GM23338 (cell line): ENCODE data around the gene SLX9. TPM values are rescaled to one million over a fixed set of nuclear protein-coding genes. Genes with fewer than 3 reads are reported as not detected.

Experiments used
- ATAC-seq: fragments of 200-7000 bp; cut with Tn5 transposase; 3 replicates; pipeline ENCODE4 v1.9.1; 2020
- DNase-seq: peaks from one replicate; pipeline ENCODE4 v3.0.0-alpha.2; 2015; ENCODE audit warnings: low spot score
- H2AFZ ChIP-seq: fragments of 200-600 bp; sonication (generic); 2 replicates; pipeline ENCODE4 v1.8.0; 2016; ENCODE audit warnings: antibody characterized with exemption, mild to moderate bottlenecking, moderate library complexity
- H3F3A ChIP-seq: fragments of 200-600 bp; sonication (generic); replicated peaks from 2 replicates; pipeline ENCODE4 v1.8.0; 2017; ENCODE audit warnings: antibody characterized with exemption, mixed run types, low read depth
- H3K27ac ChIP-seq: fragments of 200-600 bp; sonication (generic); 2 replicates; pipeline ENCODE4 v1.6.1; 2016; ENCODE audit warnings: low read depth
- H3K27me3 ChIP-seq: fragments of 200-600 bp; sonication (generic); 2 replicates; pipeline ENCODE4 v1.8.0; 2016; ENCODE audit warnings: mild to moderate bottlenecking, mixed run types, moderate library complexity; ENCODE audit not compliant: insufficient read depth
- H3K36me3 ChIP-seq: fragments of 200-600 bp; sonication (generic); 2 replicates; pipeline ENCODE4 v1.8.0; 2016; ENCODE audit warnings: mild to moderate bottlenecking; ENCODE audit not compliant: insufficient read depth
- H3K4me1 ChIP-seq: fragments of 200-600 bp; sonication (generic); 2 replicates; pipeline ENCODE4 v1.8.0; 2016; ENCODE audit warnings: mild to moderate bottlenecking, moderate library complexity; ENCODE audit not compliant: insufficient read depth
- H3K4me2 ChIP-seq: fragments of 200-600 bp; sonication (generic); 2 replicates; pipeline ENCODE4 v1.7.1; 2017; ENCODE audit warnings: mixed run types
- H3K4me3 ChIP-seq: fragments of 200-600 bp; sonication (generic); 2 replicates; pipeline ENCODE4 v1.6.1; 2016; ENCODE audit warnings: mixed run types
- H3K79me2 ChIP-seq: fragments of 200-600 bp; sonication (generic); replicated peaks from 2 replicates; pipeline ENCODE4 v1.8.0; 2017; ENCODE audit warnings: mild to moderate bottlenecking; ENCODE audit not compliant: insufficient read depth
- H3K9me2 ChIP-seq: fragments of 200-600 bp; sonication (generic); 2 replicates; pipeline ENCODE4 v1.8.0; 2017; ENCODE audit not compliant: insufficient read depth
- H4K20me1 ChIP-seq: fragments of 200-600 bp; sonication (generic); replicated peaks from 2 replicates; pipeline ENCODE4 v1.8.0; 2017; ENCODE audit warnings: mild to moderate bottlenecking; ENCODE audit not compliant: insufficient read depth
- H3K27ac Mint-ChIP-seq: 2 replicates; pipeline ENCODE4 v1.8.0; 2020; ENCODE audit warnings: inconsistent platforms, mild to moderate bottlenecking, moderate library complexity, mixed read lengths
- H3K27me3 Mint-ChIP-seq: 3 replicates; pipeline ENCODE4 v1.8.0; 2022; ENCODE audit warnings: low read depth, mild to moderate bottlenecking, moderate library complexity, mixed read lengths, inconsistent platforms; ENCODE audit not compliant: insufficient read depth, poor library complexity
- H3K36me3 Mint-ChIP-seq: 3 replicates; pipeline ENCODE4 v1.8.0; 2021; ENCODE audit warnings: low read depth, mild to moderate bottlenecking, inconsistent platforms, moderate library complexity, mixed read lengths
- H3K4me1 Mint-ChIP-seq: 3 replicates; pipeline ENCODE4 v1.8.0; 2020; ENCODE audit warnings: mild to moderate bottlenecking, inconsistent platforms, mixed read lengths
- H3K4me3 Mint-ChIP-seq: 3 replicates; pipeline ENCODE4 v1.8.0; 2021; ENCODE audit warnings: moderate library complexity, mild to moderate bottlenecking, inconsistent platforms, mixed read lengths
- H3K9me3 Mint-ChIP-seq: 3 replicates; pipeline ENCODE4 v1.8.0; 2020; ENCODE audit warnings: moderate library complexity, mild to moderate bottlenecking, inconsistent platforms, mixed read lengths
- CREB1 ChIP-seq: fragments of 250-450 bp; sonication (Bioruptor Pico); IDR thresholded peaks from 2 replicates; pipeline ENCODE4 v1.5.0; 2020; ENCODE audit warnings: low read depth, mild to moderate bottlenecking, moderate library complexity
- CTCF ChIP-seq, 2 experiments: fragments of 200-600 bp in 1 of 2; sonication (generic) in 1 of 2; conservative IDR thresholded peaks; 2 replicates each; pipeline versions ENCODE4 v1.5.1 to v1.6.1; 2016 to 2017; ENCODE audit warnings: antibody characterized with exemption in 2 of 2, low read depth in 2 of 2, mild to moderate bottlenecking in 2 of 2, moderate library complexity in 1 of 2
- ETS1 ChIP-seq: IDR thresholded peaks from 2 replicates; pipeline ENCODE4 v1.6.1; 2016; ENCODE audit warnings: antibody characterized with exemption
- EZH2 ChIP-seq: fragments of 200-600 bp; sonication (generic); IDR thresholded peaks from one replicate; pipeline ENCODE4 v1.8.0; 2017; ENCODE audit warnings: antibody characterized with exemption, mild to moderate bottlenecking, low read depth; ENCODE audit not compliant: unreplicated experiment
- EZH2phosphoT487 ChIP-seq: fragments of 200-600 bp; sonication (generic); IDR thresholded peaks from one replicate; pipeline ENCODE4 v1.8.1; 2018; ENCODE audit warnings: antibody characterized with exemption; ENCODE audit not compliant: unreplicated experiment
- JUNB ChIP-seq: IDR thresholded peaks from one replicate; pipeline ENCODE4 v1.6.1; 2016; ENCODE audit warnings: antibody characterized with exemption; ENCODE audit not compliant: unreplicated experiment
- NANOG ChIP-seq: IDR thresholded peaks from 2 replicates; pipeline ENCODE4 v1.6.1; 2016; ENCODE audit warnings: antibody characterized with exemption, borderline replicate concordance
- POLR2AphosphoS5 ChIP-seq: IDR thresholded peaks from 2 replicates; pipeline ENCODE4 v1.6.1; 2016; ENCODE audit warnings: antibody characterized with exemption, low read depth
- REST ChIP-seq: IDR thresholded peaks from one replicate; pipeline ENCODE4 v1.6.1; 2018; ENCODE audit warnings: antibody characterized with exemption; ENCODE audit not compliant: unreplicated experiment
- STAT1 ChIP-seq: IDR thresholded peaks from one replicate; pipeline ENCODE4 v1.6.1; 2016; ENCODE audit warnings: antibody characterized with exemption; ENCODE audit not compliant: unreplicated experiment
- ZNF114 ChIP-seq: fragments of 250-450 bp; sonication (Bioruptor Pico); IDR thresholded peaks from 2 replicates; pipeline ENCODE4 v1.5.0; 2020; ENCODE audit warnings: mild to moderate bottlenecking, moderate library complexity
- ZNF331 ChIP-seq: fragments of 250-450 bp; sonication (Bioruptor Pico); IDR thresholded peaks from 2 replicates; pipeline ENCODE4 v1.5.0; 2020; ENCODE audit warnings: low read depth, mild to moderate bottlenecking, moderate library complexity
- ZNF462 ChIP-seq: fragments of 250-450 bp; sonication (Bioruptor Pico); IDR thresholded peaks from 2 replicates; pipeline ENCODE4 v1.5.0; 2020; ENCODE audit warnings: mild to moderate bottlenecking, moderate library complexity
- polyA plus RNA-seq: library from polyadenylated mRNA; unstranded; fragments of >200 nt; fragmentation: Nextera tagmentation; extraction: Ambion mirVana; gene quantifications from 2 replicates; pipeline ENCODE4 v1.2.1, GENCODE V29; 2016
- total RNA-seq: library from RNA; depleted of rRNA; stranded (reverse); fragments of >200 nt; shearing (Covaris generic); gene quantifications from 2 replicates; pipeline ENCODE4 v1.2.3, GENCODE V29; 2014

SLX9 gene
- total and polyA plus RNA-seq, 2 experiments from 2014 or later, result 41.5 to 46.9 TPM

GRCh38 chr21:45000637-45001133 is 60.9 kb downstream of the SLX9 start:
- H2AFZ ChIP-seq, result no peak overlapping the region
- ATAC-seq (no peak), DNase-seq (no peak)
- no peaks in the 10 kb centered on the region for H3K27me3 ChIP-seq
- peaks cover 5% of the 10 kb centered on the region for H3K4me1 Mint-ChIP-seq
- H3K27ac ChIP-seq, result no peak overlapping the region
- TF ChIP-seq NANOG (no peak), POLR2AphosphoS5 (no peak), EZH2phosphoT487 (no peak), JUNB (no peak), EZH2 (no peak), ZNF462 (CRISPR knock-in tag) (no peak), CTCF (conservative IDR thresholded peaks at IDR 0.05; ENCODE audit: low read depth in 2 of 2) (no peak), REST (no peak), ZNF114 (CRISPR knock-in tag) (no peak), ZNF331 (no peak), CREB1 (no peak), ETS1 (no peak), STAT1 (no peak)
- H4K20me1 ChIP-seq, result no peaks in the 10 kb centered on the region
- H3K27me3 Mint-ChIP-seq, result peaks cover 4% of the 10 kb centered on the region
- H3K4me2 ChIP-seq, result no peak overlapping the region
- no peaks in the 10 kb centered on the region for H3K9me2 ChIP-seq
- no peaks in the 10 kb centered on the region for H3K4me1 ChIP-seq
- H3K27ac Mint-ChIP-seq, result no peak overlapping the region
- H3K9me3 Mint-ChIP-seq, result no peaks in the 10 kb centered on the region
- H3K36me3 ChIP-seq, result no peaks in the 10 kb centered on the region
- no peaks in the 10 kb centered on the region for H3K79me2 ChIP-seq
- no peaks in the 10 kb centered on the region for H3K36me3 Mint-ChIP-seq
- no peaks in the 10 kb centered on the region for H3F3A ChIP-seq
- no peak overlapping the region for H3K4me3 ChIP-seq
- no peak overlapping the region for H3K4me3 Mint-ChIP-seq
